B cell (primary cell): ENCODE data around the gene HFE. TPM values are rescaled to one million over a fixed set of nuclear protein-coding genes. Genes with fewer than 3 reads are reported as not detected.

Source experiments
- ATAC-seq: fragments of 200-7000 bp; cut with Tn5 transposase; one replicate; pipeline ENCODE4 v1.10.0; 2021; ENCODE audit warnings: low read depth, mild to moderate bottlenecking, moderate number of reproducible peaks, moderate library complexity
- CTCF ChIA-PET: fragments of 350-600 bp; sonication (Branson Sonifier 250); formaldehyde crosslinking; loops from one replicate; lab custom pipeline; 2021; ENCODE audit warnings: antibody characterized with exemption, inconsistent platforms; lab: Charles Lee
- POLR2A ChIA-PET: fragments of 350-600 bp; sonication (Branson Sonifier 250); formaldehyde crosslinking; loops from one replicate; lab custom pipeline; 2021; ENCODE audit warnings: antibody characterized with exemption; lab: Charles Lee
- DNase-seq: peaks from one replicate; pipeline ENCODE4 v3.0.0; 2013
- H2AFZ ChIP-seq: 2 replicates; pipeline ENCODE4 v1.6.1; 2012; ENCODE audit warnings: mild to moderate bottlenecking, low read depth, low read length; ENCODE audit not compliant: insufficient read depth, poor library complexity, severe bottlenecking
- H3K27ac ChIP-seq, 2 donors: 1 replicate in 1 of 2; 2 replicates in 1 of 2; pipeline ENCODE4 v1.5.1; 2012 to 2013; ENCODE audit warnings: low read length in 2 of 2, mild to moderate bottlenecking in 2 of 2, moderate library complexity in 1 of 2
- H3K27me3 ChIP-seq, 4 experiments: fragments of 200-600 bp in 1 of 4; sonication (generic) in 1 of 4; replicated peaks in 1 of 4; 1 replicate in 2 of 4; 2 replicates in 2 of 4; pipeline versions ENCODE4 v1.6.1 to v1.7.0; 2013 to 2016; ENCODE audit warnings: low read length in 3 of 4, mild to moderate bottlenecking in 2 of 4, mixed read lengths in 1 of 4, moderate library complexity in 1 of 4; ENCODE audit not compliant: insufficient read depth in 4 of 4, control insufficient read depth in 3 of 4; ENCODE audit errors: control extremely low read depth in 1 of 4
- H3K36me3 ChIP-seq, 2 experiments: replicated peaks in 1 of 2; 1 replicate in 1 of 2; 2 replicates in 1 of 2; pipeline versions ENCODE4 v1.6.1 to v1.7.1; 2013; ENCODE audit warnings: low read length in 1 of 2; ENCODE audit not compliant: insufficient read depth in 2 of 2, control insufficient read depth in 1 of 2; ENCODE audit errors: control extremely low read depth in 1 of 2, extremely low read depth in 1 of 2
- H3K4me1 ChIP-seq, 2 donors: fragments of 200-600 bp in 1 of 2; sonication (generic) in 1 of 2; 1 replicate in 1 of 2; 2 replicates in 1 of 2; pipeline versions ENCODE4 v1.5.1 to v1.6.1; 2013 to 2017; ENCODE audit warnings: low read length in 2 of 2; ENCODE audit not compliant: control insufficient read depth in 2 of 2, insufficient read depth in 2 of 2
- H3K4me2 ChIP-seq: replicated peaks from 2 replicates; pipeline ENCODE3; 2012; ENCODE audit warnings: mild to moderate bottlenecking, low read depth, low read length; ENCODE audit not compliant: poor library complexity, severe bottlenecking
- H3K4me3 ChIP-seq, 5 experiments: fragments of 200-600 bp in 1 of 5; sonication (generic) in 1 of 5; 1 replicate in 3 of 5; 2 replicates in 2 of 5; pipeline versions ENCODE4 v1.5.1 to v1.7.0; 2011 to 2016; ENCODE audit warnings: low read length in 4 of 5, mild to moderate bottlenecking in 4 of 5, low read depth in 2 of 5, control low read depth in 1 of 5, moderate library complexity in 1 of 5; ENCODE audit not compliant: insufficient read depth in 1 of 5; ENCODE audit errors: control extremely low read depth in 1 of 5, extremely low read depth in 1 of 5
- H3K79me2 ChIP-seq: fragments of 200-600 bp; sonication (generic); one replicate; pipeline ENCODE4 v1.6.0; 2016; ENCODE audit warnings: low read length; ENCODE audit not compliant: control insufficient read depth, insufficient read depth
- H3K9ac ChIP-seq: fragments of 200-600 bp; sonication (generic); 2 replicates; pipeline ENCODE4 v1.6.1; 2017; ENCODE audit warnings: mild to moderate bottlenecking, low read length, moderate library complexity
- H3K9me3 ChIP-seq, 3 donors: one replicate each; pipeline versions ENCODE4 v1.6.1 to v1.7.1; 2013; ENCODE audit warnings: low read length in 2 of 3; ENCODE audit not compliant: control insufficient read depth in 2 of 3, insufficient read depth in 1 of 3; ENCODE audit errors: control extremely low read depth in 1 of 3
- H4K20me1 ChIP-seq: 2 replicates; pipeline ENCODE4 v1.6.0; 2012; ENCODE audit warnings: mild to moderate bottlenecking, low read length; ENCODE audit not compliant: insufficient read depth, control insufficient read depth, poor library complexity, severe bottlenecking
- H3K27ac Mint-ChIP-seq: one replicate; pipeline ENCODE4 v1.8.0; 2021; ENCODE audit warnings: mixed read lengths
- H3K27me3 Mint-ChIP-seq: one replicate; pipeline ENCODE4 v1.8.0; 2021; ENCODE audit warnings: mixed read lengths
- H3K4me1 Mint-ChIP-seq: one replicate; pipeline ENCODE4 v1.8.0; 2021; ENCODE audit warnings: mixed read lengths
- H3K4me3 Mint-ChIP-seq: one replicate; pipeline ENCODE4 v1.8.0; 2021; ENCODE audit warnings: mixed read lengths
- H3K9me3 Mint-ChIP-seq: one replicate; pipeline ENCODE4 v1.8.0; 2022; ENCODE audit warnings: mixed read lengths; ENCODE audit not compliant: insufficient read depth
- EZH2 ChIP-seq: IDR thresholded peaks from 2 replicates; pipeline ENCODE4 v1.6.1; 2012; ENCODE audit warnings: borderline replicate concordance, low read depth, mild to moderate bottlenecking, moderate library complexity, low read length; ENCODE audit not compliant: insufficient read depth, poor library complexity, severe bottlenecking
- WGBS: methylation state at CpG from one replicate; pipeline ENCODE4 v1.1.5; 2013; ENCODE audit warnings: missing lambda C conversion rate; ENCODE audit not compliant: insufficient coverage; 5-methylcytosine and 5-hydroxymethylcytosine counted together
- intact Hi-C: fragments of 100-400 bp; cut with micrococcal nuclease; formaldehyde crosslinking; loops from one replicate; pipeline ENCODE4 v1.10.0; 2022
- polyA plus RNA-seq: library from polyadenylated mRNA; depleted of rRNA; stranded (reverse); fragments of >200 nt; gene quantifications from 2 replicates; pipeline ENCODE4 v1.2.3, GENCODE V29; 2012
- total RNA-seq, 2 donors: library from RNA; stranded (reverse); fragments of 120-200 nt in 1 of 2; gene quantifications; 1 replicate in 1 of 2; 2 replicates in 1 of 2; pipeline versions ENCODE4 v1.2.3 to v1.2.4, GENCODE V29; 2013 to 2022
- TF ChIP-seq, protein P1 (sequence below): fragments of 200-600 bp; IDR thresholded peaks from one replicate; pipeline ENCODE4 v1.8.0; 2022; ENCODE audit warnings: antibody characterized with exemption, mild to moderate bottlenecking

The HFE gene
- total and polyA plus RNA-seq, 2 donors (not counting 1 experiment from before 2014, with no cell fraction given), result 5.9 to 6.3 TPM

DNA sequence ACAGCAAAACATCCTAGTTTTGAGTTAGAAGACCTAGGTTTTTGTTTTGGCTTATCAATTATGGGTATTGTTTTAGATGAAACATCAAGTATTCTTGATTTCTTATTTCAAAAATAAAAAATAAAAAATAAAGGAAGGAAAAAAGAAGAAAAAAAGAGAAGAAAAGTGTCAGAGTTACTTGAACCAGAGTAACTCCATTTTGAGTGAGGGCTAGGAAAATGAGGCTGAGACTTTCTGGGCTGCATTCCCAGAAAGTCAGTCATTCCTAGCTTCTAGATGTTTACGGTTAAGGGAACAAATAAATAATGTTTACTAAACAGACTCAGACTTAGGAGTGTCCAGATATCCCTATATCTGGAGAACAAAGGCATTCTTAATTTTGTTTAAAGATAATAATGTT, 45.3 kb upstream of the HFE start:
- Histone ChIP-seq H4K20me1 (no peaks in the 10 kb centered on the region), H3K36me3 (no peaks in the 10 kb centered on the region), H3K9ac (no peak overlapping the region), H3K9me3 (peaks cover 0 to 20% (median 0%) of the 10 kb centered on the region in 3 donors), H2AFZ (no peak overlapping the region), H3K4me1 (peaks cover 14 to 29% of the 10 kb centered on the region in 2 donors), H3K4me3 (no peak overlapping the region), H3K4me2 (no peak overlapping the region), H3K27ac (no peak overlapping the region), H3K27me3 (no peaks in the 10 kb centered on the region), H3K79me2 (no peaks in the 10 kb centered on the region)
- POLR2A ChIA-PET, result interaction anchor here (5.5 kb wide), 1 partner anchor 9 kb away, joined by 111 read pairs; a partner anchor contains a TSS
- intact Hi-C loops, result loop anchor here (5.0 kb wide), 2 partner anchors 155 to 1090 kb away; a partner anchor contains a TSS
- H3K4me3 Mint-ChIP-seq, result no peak overlapping the region
- WGBS, result no CpG with 5 or more reads among the region's 1 CpG
- no peak overlapping the region for H3K27ac Mint-ChIP-seq
- no peaks in the 10 kb centered on the region for H3K9me3 Mint-ChIP-seq
- CTCF ChIA-PET, result no interaction called here
- no peaks in the 10 kb centered on the region for H3K27me3 Mint-ChIP-seq
- no peak for TF ChIP-seq EZH2
- TF ChIP-seq, protein P1, sequence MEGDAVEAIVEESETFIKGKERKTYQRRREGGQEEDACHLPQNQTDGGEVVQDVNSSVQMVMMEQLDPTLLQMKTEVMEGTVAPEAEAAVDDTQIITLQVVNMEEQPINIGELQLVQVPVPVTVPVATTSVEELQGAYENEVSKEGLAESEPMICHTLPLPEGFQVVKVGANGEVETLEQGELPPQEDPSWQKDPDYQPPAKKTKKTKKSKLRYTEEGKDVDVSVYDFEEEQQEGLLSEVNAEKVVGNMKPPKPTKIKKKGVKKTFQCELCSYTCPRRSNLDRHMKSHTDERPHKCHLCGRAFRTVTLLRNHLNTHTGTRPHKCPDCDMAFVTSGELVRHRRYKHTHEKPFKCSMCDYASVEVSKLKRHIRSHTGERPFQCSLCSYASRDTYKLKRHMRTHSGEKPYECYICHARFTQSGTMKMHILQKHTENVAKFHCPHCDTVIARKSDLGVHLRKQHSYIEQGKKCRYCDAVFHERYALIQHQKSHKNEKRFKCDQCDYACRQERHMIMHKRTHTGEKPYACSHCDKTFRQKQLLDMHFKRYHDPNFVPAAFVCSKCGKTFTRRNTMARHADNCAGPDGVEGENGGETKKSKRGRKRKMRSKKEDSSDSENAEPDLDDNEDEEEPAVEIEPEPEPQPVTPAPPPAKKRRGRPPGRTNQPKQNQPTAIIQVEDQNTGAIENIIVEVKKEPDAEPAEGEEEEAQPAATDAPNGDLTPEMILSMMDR, result no peak
- ATAC-seq (no peak), DNase-seq (no peak)
- H3K4me1 Mint-ChIP-seq, result peaks cover 17% of the 10 kb centered on the region

DNA sequence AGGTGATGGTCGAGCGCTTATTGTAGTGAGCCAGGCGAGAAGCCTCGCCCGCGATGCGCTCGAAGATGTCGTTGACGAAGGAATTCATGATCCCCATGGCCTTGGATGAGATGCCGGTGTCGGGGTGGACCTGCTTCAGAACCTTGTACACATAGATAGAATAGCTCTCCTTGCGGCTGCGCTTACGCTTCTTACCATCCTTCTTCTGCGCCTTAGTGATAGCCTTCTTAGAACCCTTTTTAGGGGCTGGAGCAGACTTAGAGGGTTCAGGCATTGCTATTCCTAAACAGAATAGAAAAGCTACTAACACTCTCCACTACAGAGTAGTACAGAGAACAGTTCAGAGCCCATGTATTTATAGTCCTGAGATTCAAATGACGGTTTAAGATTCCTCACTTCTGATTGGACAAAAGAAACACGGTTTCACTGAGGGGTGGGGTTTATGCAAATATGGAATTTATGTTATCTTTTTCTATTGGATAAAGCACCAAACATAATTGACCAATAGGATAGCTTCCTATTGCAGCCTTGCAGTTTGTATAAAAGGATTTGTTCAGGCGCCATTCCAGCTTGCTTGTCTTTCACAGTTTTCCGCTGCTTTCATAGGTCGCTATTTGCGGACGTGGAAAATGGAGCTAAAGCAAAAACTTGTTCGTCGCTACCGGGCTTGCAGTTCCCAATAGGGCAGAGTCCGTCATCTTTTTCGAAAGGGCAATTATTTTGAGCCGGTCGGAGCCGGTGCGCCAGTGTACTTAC, 43.7 kb upstream of the HFE start:
- POLR2A ChIA-PET, result interaction anchor here (0.6 to 5.5 kb wide), 30 partner anchors 11 to 1830 kb away, joined by 3 to 111 read pairs (median 5); partner anchors contain the start of gene HFE
- CTCF ChIA-PET, result interaction anchor here (1.0 to 4.4 kb wide), 11 partner anchors 12 to 1851 kb away, joined by 3 to 55 read pairs (median 7); a partner anchor contains a TSS
- H3K4me1 ChIP-seq, result peaks cover 14 to 29% of the 10 kb centered on the region in 2 donors
- peak overlapping the region; percentile 85 to 89 for H3K27ac ChIP-seq
- H3K79me2 ChIP-seq, result no peaks in the 10 kb centered on the region
- Mint-ChIP-seq H3K9me3 (no peaks in the 10 kb centered on the region), H3K4me1 (peaks cover 17% of the 10 kb centered on the region), H3K4me3 (peak overlapping the region; percentile 87), H3K27ac (peak overlapping the region; percentile 99), H3K27me3 (no peaks in the 10 kb centered on the region)
- 0% methylated on average over 26 of the region's 32 CpGs for WGBS
- peak overlapping the region; percentile 57 to 98 (median 69) for H3K4me3 ChIP-seq
- no peaks in the 10 kb centered on the region for H3K27me3 ChIP-seq
- intact Hi-C loops, result loop anchor here (1.0 to 5.0 kb wide), 7 partner anchors 10 to 1089 kb away; a partner anchor contains a TSS
- no peaks in the 10 kb centered on the region for H3K36me3 ChIP-seq
- H2AFZ ChIP-seq, result peak overlapping the region; percentile 73
- peak overlapping the region; percentile 76 for H3K9ac ChIP-seq
- ATAC-seq (peak; percentile 68), DNase-seq (peak; percentile 94)
- H3K4me2 ChIP-seq, result peak overlapping the region; percentile 82
- TF ChIP-seq, protein P1, result no peak
- no peak for TF ChIP-seq EZH2
- peaks cover 0 to 20% (median 0%) of the 10 kb centered on the region in 3 donors for H3K9me3 ChIP-seq
- no peaks in the 10 kb centered on the region for H4K20me1 ChIP-seq
